GM23338 (cell line): ENCODE results near the gene TUG1. TPM values are rescaled to one million over a fixed set of nuclear protein-coding genes. Genes with fewer than 3 reads are reported as not detected.

Source experiments
- ATAC-seq: fragments of 200-7000 bp; cut with Tn5 transposase; 3 replicates; pipeline ENCODE4 v1.9.1; 2020
- DNase-seq: peaks from one replicate; pipeline ENCODE4 v3.0.0-alpha.2; 2015; ENCODE audit warnings: low spot score
- H2AFZ ChIP-seq: fragments of 200-600 bp; sonication (generic); 2 replicates; pipeline ENCODE4 v1.8.0; 2016; ENCODE audit warnings: antibody characterized with exemption, mild to moderate bottlenecking, moderate library complexity
- H3F3A ChIP-seq: fragments of 200-600 bp; sonication (generic); replicated peaks from 2 replicates; pipeline ENCODE4 v1.8.0; 2017; ENCODE audit warnings: antibody characterized with exemption, mixed run types, low read depth
- H3K27ac ChIP-seq: fragments of 200-600 bp; sonication (generic); 2 replicates; pipeline ENCODE4 v1.6.1; 2016; ENCODE audit warnings: low read depth
- H3K27me3 ChIP-seq: fragments of 200-600 bp; sonication (generic); 2 replicates; pipeline ENCODE4 v1.8.0; 2016; ENCODE audit warnings: mild to moderate bottlenecking, mixed run types, moderate library complexity; ENCODE audit not compliant: insufficient read depth
- H3K36me3 ChIP-seq: fragments of 200-600 bp; sonication (generic); 2 replicates; pipeline ENCODE4 v1.8.0; 2016; ENCODE audit warnings: mild to moderate bottlenecking; ENCODE audit not compliant: insufficient read depth
- H3K4me1 ChIP-seq: fragments of 200-600 bp; sonication (generic); 2 replicates; pipeline ENCODE4 v1.8.0; 2016; ENCODE audit warnings: mild to moderate bottlenecking, moderate library complexity; ENCODE audit not compliant: insufficient read depth
- H3K4me2 ChIP-seq: fragments of 200-600 bp; sonication (generic); 2 replicates; pipeline ENCODE4 v1.7.1; 2017; ENCODE audit warnings: mixed run types
- H3K4me3 ChIP-seq: fragments of 200-600 bp; sonication (generic); 2 replicates; pipeline ENCODE4 v1.6.1; 2016; ENCODE audit warnings: mixed run types
- H3K79me2 ChIP-seq: fragments of 200-600 bp; sonication (generic); replicated peaks from 2 replicates; pipeline ENCODE4 v1.8.0; 2017; ENCODE audit warnings: mild to moderate bottlenecking; ENCODE audit not compliant: insufficient read depth
- H3K9me2 ChIP-seq: fragments of 200-600 bp; sonication (generic); 2 replicates; pipeline ENCODE4 v1.8.0; 2017; ENCODE audit not compliant: insufficient read depth
- H4K20me1 ChIP-seq: fragments of 200-600 bp; sonication (generic); replicated peaks from 2 replicates; pipeline ENCODE4 v1.8.0; 2017; ENCODE audit warnings: mild to moderate bottlenecking; ENCODE audit not compliant: insufficient read depth
- H3K27ac Mint-ChIP-seq: 2 replicates; pipeline ENCODE4 v1.8.0; 2020; ENCODE audit warnings: inconsistent platforms, mild to moderate bottlenecking, moderate library complexity, mixed read lengths
- H3K27me3 Mint-ChIP-seq: 3 replicates; pipeline ENCODE4 v1.8.0; 2022; ENCODE audit warnings: low read depth, mild to moderate bottlenecking, moderate library complexity, mixed read lengths, inconsistent platforms; ENCODE audit not compliant: insufficient read depth, poor library complexity
- H3K36me3 Mint-ChIP-seq: 3 replicates; pipeline ENCODE4 v1.8.0; 2021; ENCODE audit warnings: low read depth, mild to moderate bottlenecking, inconsistent platforms, moderate library complexity, mixed read lengths
- H3K4me1 Mint-ChIP-seq: 3 replicates; pipeline ENCODE4 v1.8.0; 2020; ENCODE audit warnings: mild to moderate bottlenecking, inconsistent platforms, mixed read lengths
- H3K4me3 Mint-ChIP-seq: 3 replicates; pipeline ENCODE4 v1.8.0; 2021; ENCODE audit warnings: moderate library complexity, mild to moderate bottlenecking, inconsistent platforms, mixed read lengths
- H3K9me3 Mint-ChIP-seq: 3 replicates; pipeline ENCODE4 v1.8.0; 2020; ENCODE audit warnings: moderate library complexity, mild to moderate bottlenecking, inconsistent platforms, mixed read lengths
- EZH2 ChIP-seq: fragments of 200-600 bp; sonication (generic); IDR thresholded peaks from one replicate; pipeline ENCODE4 v1.8.0; 2017; ENCODE audit warnings: antibody characterized with exemption, mild to moderate bottlenecking, low read depth; ENCODE audit not compliant: unreplicated experiment
- NANOG ChIP-seq: IDR thresholded peaks from 2 replicates; pipeline ENCODE4 v1.6.1; 2016; ENCODE audit warnings: antibody characterized with exemption, borderline replicate concordance
- POLR2AphosphoS5 ChIP-seq: IDR thresholded peaks from 2 replicates; pipeline ENCODE4 v1.6.1; 2016; ENCODE audit warnings: antibody characterized with exemption, low read depth
- STAT1 ChIP-seq: IDR thresholded peaks from one replicate; pipeline ENCODE4 v1.6.1; 2016; ENCODE audit warnings: antibody characterized with exemption; ENCODE audit not compliant: unreplicated experiment
- ZNF114 ChIP-seq: fragments of 250-450 bp; sonication (Bioruptor Pico); IDR thresholded peaks from 2 replicates; pipeline ENCODE4 v1.5.0; 2020; ENCODE audit warnings: mild to moderate bottlenecking, moderate library complexity
- polyA plus RNA-seq: library from polyadenylated mRNA; unstranded; fragments of >200 nt; fragmentation: Nextera tagmentation; extraction: Ambion mirVana; gene quantifications from 2 replicates; pipeline ENCODE4 v1.2.1, GENCODE V29; 2016
- total RNA-seq: library from RNA; depleted of rRNA; stranded (reverse); fragments of >200 nt; shearing (Covaris generic); gene quantifications from 2 replicates; pipeline ENCODE4 v1.2.3, GENCODE V29; 2014
- TF ChIP-seq, protein P1 (sequence below): IDR thresholded peaks from one replicate; pipeline ENCODE4 v1.6.1; 2018; ENCODE audit warnings: antibody characterized with exemption; ENCODE audit not compliant: unreplicated experiment
- TF ChIP-seq, protein P2 (sequence below), 2 experiments: fragments of 200-600 bp in 1 of 2; sonication (generic) in 1 of 2; conservative IDR thresholded peaks; 2 replicates each; pipeline versions ENCODE4 v1.5.1 to v1.6.1; 2016 to 2017; ENCODE audit warnings: antibody characterized with exemption in 2 of 2, low read depth in 2 of 2, mild to moderate bottlenecking in 2 of 2, moderate library complexity in 1 of 2
- TF ChIP-seq, protein P3 (sequence below): fragments of 250-450 bp; sonication (Bioruptor Pico); IDR thresholded peaks from 2 replicates; pipeline ENCODE4 v1.5.0; 2020; ENCODE audit warnings: mild to moderate bottlenecking, moderate library complexity

TUG1 gene
- total and polyA plus RNA-seq, 2 experiments from 2014 or later, result 58.3 to 125 TPM

DNA sequence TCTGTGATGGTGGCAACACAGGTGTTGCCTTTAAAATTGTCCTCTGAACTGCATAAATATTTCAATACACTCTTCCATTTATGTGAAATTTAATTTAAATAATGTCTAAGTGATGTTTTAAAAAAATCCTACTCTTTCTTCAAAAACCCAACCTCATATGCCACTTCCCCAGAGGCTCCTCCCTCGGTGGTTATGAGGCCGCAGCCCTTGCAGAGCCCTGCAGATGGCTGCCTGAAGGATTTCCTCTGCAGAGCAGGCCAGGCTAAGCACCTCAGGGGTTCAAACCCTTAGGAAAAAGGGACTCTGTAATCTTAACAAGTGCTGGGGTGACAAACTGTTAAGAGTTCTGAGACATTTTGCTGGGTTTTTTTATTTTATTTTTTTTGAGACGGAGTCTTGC is 25.7 kb upstream of the TUG1 start:
- DNase-seq (no peak), ATAC-seq (no peak)
- no peaks in the 10 kb centered on the region for H3K9me3 Mint-ChIP-seq
- Histone ChIP-seq H3F3A (no peaks in the 10 kb centered on the region), H3K79me2 (peaks cover 23% of the 10 kb centered on the region), H3K27ac (no peak overlapping the region), H3K4me1 (no peaks in the 10 kb centered on the region), H3K4me2 (no peak overlapping the region), H3K9me2 (no peaks in the 10 kb centered on the region), H3K36me3 (peaks cover 83% of the 10 kb centered on the region), H3K4me3 (no peak overlapping the region), H3K27me3 (no peaks in the 10 kb centered on the region), H4K20me1 (peaks cover 29% of the 10 kb centered on the region), H2AFZ (no peak overlapping the region)
- no peak overlapping the region for H3K27ac Mint-ChIP-seq
- H3K4me1 Mint-ChIP-seq, result no peaks in the 10 kb centered on the region
- peaks cover 3% of the 10 kb centered on the region for H3K27me3 Mint-ChIP-seq
- TF ChIP-seq, protein P1, sequence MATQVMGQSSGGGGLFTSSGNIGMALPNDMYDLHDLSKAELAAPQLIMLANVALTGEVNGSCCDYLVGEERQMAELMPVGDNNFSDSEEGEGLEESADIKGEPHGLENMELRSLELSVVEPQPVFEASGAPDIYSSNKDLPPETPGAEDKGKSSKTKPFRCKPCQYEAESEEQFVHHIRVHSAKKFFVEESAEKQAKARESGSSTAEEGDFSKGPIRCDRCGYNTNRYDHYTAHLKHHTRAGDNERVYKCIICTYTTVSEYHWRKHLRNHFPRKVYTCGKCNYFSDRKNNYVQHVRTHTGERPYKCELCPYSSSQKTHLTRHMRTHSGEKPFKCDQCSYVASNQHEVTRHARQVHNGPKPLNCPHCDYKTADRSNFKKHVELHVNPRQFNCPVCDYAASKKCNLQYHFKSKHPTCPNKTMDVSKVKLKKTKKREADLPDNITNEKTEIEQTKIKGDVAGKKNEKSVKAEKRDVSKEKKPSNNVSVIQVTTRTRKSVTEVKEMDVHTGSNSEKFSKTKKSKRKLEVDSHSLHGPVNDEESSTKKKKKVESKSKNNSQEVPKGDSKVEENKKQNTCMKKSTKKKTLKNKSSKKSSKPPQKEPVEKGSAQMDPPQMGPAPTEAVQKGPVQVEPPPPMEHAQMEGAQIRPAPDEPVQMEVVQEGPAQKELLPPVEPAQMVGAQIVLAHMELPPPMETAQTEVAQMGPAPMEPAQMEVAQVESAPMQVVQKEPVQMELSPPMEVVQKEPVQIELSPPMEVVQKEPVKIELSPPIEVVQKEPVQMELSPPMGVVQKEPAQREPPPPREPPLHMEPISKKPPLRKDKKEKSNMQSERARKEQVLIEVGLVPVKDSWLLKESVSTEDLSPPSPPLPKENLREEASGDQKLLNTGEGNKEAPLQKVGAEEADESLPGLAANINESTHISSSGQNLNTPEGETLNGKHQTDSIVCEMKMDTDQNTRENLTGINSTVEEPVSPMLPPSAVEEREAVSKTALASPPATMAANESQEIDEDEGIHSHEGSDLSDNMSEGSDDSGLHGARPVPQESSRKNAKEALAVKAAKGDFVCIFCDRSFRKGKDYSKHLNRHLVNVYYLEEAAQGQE, result no peak
- TF ChIP-seq NANOG, result no peak
- no peak for TF ChIP-seq ZNF114
- TF ChIP-seq EZH2, result no peak
- TF ChIP-seq, protein P2, sequence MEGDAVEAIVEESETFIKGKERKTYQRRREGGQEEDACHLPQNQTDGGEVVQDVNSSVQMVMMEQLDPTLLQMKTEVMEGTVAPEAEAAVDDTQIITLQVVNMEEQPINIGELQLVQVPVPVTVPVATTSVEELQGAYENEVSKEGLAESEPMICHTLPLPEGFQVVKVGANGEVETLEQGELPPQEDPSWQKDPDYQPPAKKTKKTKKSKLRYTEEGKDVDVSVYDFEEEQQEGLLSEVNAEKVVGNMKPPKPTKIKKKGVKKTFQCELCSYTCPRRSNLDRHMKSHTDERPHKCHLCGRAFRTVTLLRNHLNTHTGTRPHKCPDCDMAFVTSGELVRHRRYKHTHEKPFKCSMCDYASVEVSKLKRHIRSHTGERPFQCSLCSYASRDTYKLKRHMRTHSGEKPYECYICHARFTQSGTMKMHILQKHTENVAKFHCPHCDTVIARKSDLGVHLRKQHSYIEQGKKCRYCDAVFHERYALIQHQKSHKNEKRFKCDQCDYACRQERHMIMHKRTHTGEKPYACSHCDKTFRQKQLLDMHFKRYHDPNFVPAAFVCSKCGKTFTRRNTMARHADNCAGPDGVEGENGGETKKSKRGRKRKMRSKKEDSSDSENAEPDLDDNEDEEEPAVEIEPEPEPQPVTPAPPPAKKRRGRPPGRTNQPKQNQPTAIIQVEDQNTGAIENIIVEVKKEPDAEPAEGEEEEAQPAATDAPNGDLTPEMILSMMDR (conservative IDR thresholded peaks at IDR 0.05; ENCODE audit: low read depth in 2 of 2), result no peak
- TF ChIP-seq POLR2AphosphoS5, result no peak
- TF ChIP-seq STAT1, result no peak
- TF ChIP-seq, protein P3, sequence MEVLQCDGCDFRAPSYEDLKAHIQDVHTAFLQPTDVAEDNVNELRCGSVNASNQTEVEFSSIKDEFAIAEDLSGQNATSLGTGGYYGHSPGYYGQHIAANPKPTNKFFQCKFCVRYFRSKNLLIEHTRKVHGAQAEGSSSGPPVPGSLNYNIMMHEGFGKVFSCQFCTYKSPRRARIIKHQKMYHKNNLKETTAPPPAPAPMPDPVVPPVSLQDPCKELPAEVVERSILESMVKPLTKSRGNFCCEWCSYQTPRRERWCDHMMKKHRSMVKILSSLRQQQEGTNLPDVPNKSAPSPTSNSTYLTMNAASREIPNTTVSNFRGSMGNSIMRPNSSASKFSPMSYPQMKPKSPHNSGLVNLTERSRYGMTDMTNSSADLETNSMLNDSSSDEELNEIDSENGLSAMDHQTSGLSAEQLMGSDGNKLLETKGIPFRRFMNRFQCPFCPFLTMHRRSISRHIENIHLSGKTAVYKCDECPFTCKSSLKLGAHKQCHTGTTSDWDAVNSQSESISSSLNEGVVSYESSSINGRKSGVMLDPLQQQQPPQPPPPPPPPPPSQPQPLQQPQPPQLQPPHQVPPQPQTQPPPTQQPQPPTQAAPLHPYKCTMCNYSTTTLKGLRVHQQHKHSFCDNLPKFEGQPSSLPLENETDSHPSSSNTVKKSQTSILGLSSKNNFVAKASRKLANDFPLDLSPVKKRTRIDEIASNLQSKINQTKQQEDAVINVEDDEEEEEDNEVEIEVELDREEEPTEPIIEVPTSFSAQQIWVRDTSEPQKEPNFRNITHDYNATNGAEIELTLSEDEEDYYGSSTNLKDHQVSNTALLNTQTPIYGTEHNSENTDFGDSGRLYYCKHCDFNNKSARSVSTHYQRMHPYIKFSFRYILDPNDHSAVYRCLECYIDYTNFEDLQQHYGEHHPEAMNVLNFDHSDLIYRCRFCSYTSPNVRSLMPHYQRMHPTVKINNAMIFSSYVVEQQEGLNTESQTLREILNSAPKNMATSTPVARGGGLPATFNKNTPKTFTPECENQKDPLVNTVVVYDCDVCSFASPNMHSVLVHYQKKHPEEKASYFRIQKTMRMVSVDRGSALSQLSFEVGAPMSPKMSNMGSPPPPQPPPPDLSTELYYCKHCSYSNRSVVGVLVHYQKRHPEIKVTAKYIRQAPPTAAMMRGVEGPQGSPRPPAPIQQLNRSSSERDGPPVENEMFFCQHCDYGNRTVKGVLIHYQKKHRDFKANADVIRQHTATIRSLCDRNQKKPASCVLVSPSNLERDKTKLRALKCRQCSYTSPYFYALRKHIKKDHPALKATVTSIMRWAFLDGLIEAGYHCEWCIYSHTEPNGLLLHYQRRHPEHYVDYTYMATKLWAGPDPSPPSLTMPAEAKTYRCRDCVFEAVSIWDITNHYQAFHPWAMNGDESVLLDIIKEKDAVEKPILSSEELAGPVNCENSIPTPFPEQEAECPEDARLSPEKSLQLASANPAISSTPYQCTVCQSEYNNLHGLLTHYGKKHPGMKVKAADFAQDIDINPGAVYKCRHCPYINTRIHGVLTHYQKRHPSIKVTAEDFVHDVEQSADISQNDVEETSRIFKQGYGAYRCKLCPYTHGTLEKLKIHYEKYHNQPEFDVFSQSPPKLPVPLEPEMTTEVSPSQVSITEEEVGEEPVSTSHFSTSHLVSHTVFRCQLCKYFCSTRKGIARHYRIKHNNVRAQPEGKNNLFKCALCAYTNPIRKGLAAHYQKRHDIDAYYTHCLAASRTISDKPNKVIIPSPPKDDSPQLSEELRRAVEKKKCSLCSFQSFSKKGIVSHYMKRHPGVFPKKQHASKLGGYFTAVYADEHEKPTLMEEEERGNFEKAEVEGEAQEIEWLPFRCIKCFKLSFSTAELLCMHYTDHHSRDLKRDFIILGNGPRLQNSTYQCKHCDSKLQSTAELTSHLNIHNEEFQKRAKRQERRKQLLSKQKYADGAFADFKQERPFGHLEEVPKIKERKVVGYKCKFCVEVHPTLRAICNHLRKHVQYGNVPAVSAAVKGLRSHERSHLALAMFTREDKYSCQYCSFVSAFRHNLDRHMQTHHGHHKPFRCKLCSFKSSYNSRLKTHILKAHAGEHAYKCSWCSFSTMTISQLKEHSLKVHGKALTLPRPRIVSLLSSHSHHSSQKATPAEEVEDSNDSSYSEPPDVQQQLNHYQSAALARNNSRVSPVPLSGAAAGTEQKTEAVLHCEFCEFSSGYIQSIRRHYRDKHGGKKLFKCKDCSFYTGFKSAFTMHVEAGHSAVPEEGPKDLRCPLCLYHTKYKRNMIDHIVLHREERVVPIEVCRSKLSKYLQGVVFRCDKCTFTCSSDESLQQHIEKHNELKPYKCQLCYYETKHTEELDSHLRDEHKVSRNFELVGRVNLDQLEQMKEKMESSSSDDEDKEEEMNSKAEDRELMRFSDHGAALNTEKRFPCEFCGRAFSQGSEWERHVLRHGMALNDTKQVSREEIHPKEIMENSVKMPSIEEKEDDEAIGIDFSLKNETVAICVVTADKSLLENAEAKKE (CRISPR knock-in tag), result no peak
- H3K4me3 Mint-ChIP-seq, result no peak overlapping the region
- H3K36me3 Mint-ChIP-seq, result peaks cover 46% of the 10 kb centered on the region
